ENCODE measurements around the gene AARS2. TPM values are rescaled to one million over a fixed set of nuclear protein-coding genes. Genes with fewer than 3 reads are reported as not detected.

AARS2 gene
- total and polyA plus RNA-seq, 4 donors: 1.9 to 9.6 (median 6.9) TPM

- H3K4me3 ChIP-seq (ENCODE audit: low read depth in 1 of 3, low read length in 3 of 3): no peak overlapping the region
- DNase-seq (ENCODE audit: low spot score): no peak
- no peaks in the 10 kb centered on the region for H3K27me3 ChIP-seq (ENCODE audit: control insufficient read depth in 4 of 4, insufficient read depth in 4 of 4, low read length in 3 of 4)
- TF ChIP-seq ZBTB33 (IDR thresholded peaks at IDR 0.05) (no peak), MAX (IDR thresholded peaks at IDR 0.05) (no peak), NR2F2 (IDR thresholded peaks at IDR 0.05) (no peak), FOXA1 (IDR thresholded peaks at IDR 0.05) (no peak)
- H3K4me1 ChIP-seq (ENCODE audit: control insufficient read depth in 4 of 4, insufficient read depth in 4 of 4, low read length in 3 of 4): peaks cover 5 to 27% (median 23%) of the 10 kb centered on the region in 4 donors
- H3K27ac ChIP-seq (ENCODE audit: low read depth in 1 of 2, low read length in 2 of 2): peak overlapping the region in 1 of 2 donors; percentile 36
- no peak overlapping the region for H3K9ac ChIP-seq (ENCODE audit: low read depth in 1 of 2, low read length in 2 of 2)
- H3K9me3 ChIP-seq (ENCODE audit: control insufficient read depth in 4 of 4, low read length in 3 of 4): no peaks in the 10 kb centered on the region
- H3K36me3 ChIP-seq (ENCODE audit: control insufficient read depth in 4 of 4, insufficient read depth in 3 of 4, low read depth in 1 of 4, low read length in 3 of 4): peaks cover 10 to 63% (median 52%) of the 10 kb centered on the region in 4 donors
- 69% methylated on average over 6 of the region's 6 CpGs for WGBS
Measured at GRCh38 chr6:44250067-44250717, 63.0 kb downstream of the AARS2 start.

Other genes with a start within 250 kb of the AARS2 start
- gene MRPL14, start 185.9 kb downstream of the AARS2 start, total RNA-seq: 10 to 100 TPM; 34.6 to 36.9 TPM
- gene MRPL14, start 185.9 kb downstream of the AARS2 start, polyA plus RNA-seq: 100 to 1,000 TPM in 1 of 2 donors, 10 to 100 TPM in 1; 44.9 to 118 TPM
- gene TMEM63B, start 185.8 kb downstream of the AARS2 start, total RNA-seq: 10 to 100 TPM; 53.8 to 64.9 TPM
- gene TMEM63B, start 185.8 kb downstream of the AARS2 start, polyA plus RNA-seq: 10 to 100 TPM in 1 of 2 donors, 1 to 10 TPM in 1; 9.6 to 21.4 TPM
- under 1 TPM; 0.08 to 0.19 TPM for gene CAPN11, start 154.5 kb downstream of the AARS2 start, total RNA-seq
- under 1 TPM in 1 of 2 donors, not detected in 1; 0.09 TPM for gene CAPN11, start 154.5 kb downstream of the AARS2 start, polyA plus RNA-seq
- not detected for gene MYMX, start 96.4 kb downstream of the AARS2 start, total RNA-seq
- under 1 TPM in 1 of 2 donors, not detected in 1; 0.14 TPM for gene MYMX, start 96.4 kb downstream of the AARS2 start, polyA plus RNA-seq
- gene SLC29A1, start 89.8 kb downstream of the AARS2 start, total RNA-seq: 10 to 100 TPM; 15.8 to 67.2 TPM
- gene SLC29A1, start 89.8 kb downstream of the AARS2 start, polyA plus RNA-seq: 10 to 100 TPM; 15.1 to 17.5 TPM
- 100 to 1,000 TPM; 170 to 281 TPM for gene HSP90AB1, start 66.2 kb downstream of the AARS2 start, total RNA-seq
- 100 to 1,000 TPM; 129 to 235 TPM for gene HSP90AB1, start 66.2 kb downstream of the AARS2 start, polyA plus RNA-seq
- gene SLC35B2, start 55.8 kb downstream of the AARS2 start, total RNA-seq: 10 to 100 TPM; 19.8 to 22.4 TPM
- 10 to 100 TPM; 18.9 to 27.0 TPM for gene SLC35B2, start 55.8 kb downstream of the AARS2 start, polyA plus RNA-seq
- gene NFKBIE, start 47.8 kb downstream of the AARS2 start, total RNA-seq: 1 to 10 TPM; 4.9 TPM
- gene NFKBIE, start 47.8 kb downstream of the AARS2 start, polyA plus RNA-seq: 1 to 10 TPM; 3.7 to 4.6 TPM
- gene TMEM151B, start 42.9 kb downstream of the AARS2 start, total RNA-seq: not detected
- not detected for gene TMEM151B, start 42.9 kb downstream of the AARS2 start, polyA plus RNA-seq
- not detected for gene SPATS1, start 29.3 kb upstream of the AARS2 start, total RNA-seq
- gene SPATS1, start 29.3 kb upstream of the AARS2 start, polyA plus RNA-seq: not detected
- gene CDC5L, start 74.4 kb upstream of the AARS2 start, total RNA-seq: 10 to 100 TPM; 12.2 to 12.3 TPM
- 1 to 10 TPM; 5.4 to 9.8 TPM for gene CDC5L, start 74.4 kb upstream of the AARS2 start, polyA plus RNA-seq